ENCODE data around the gene HAUS8. TPM values are rescaled to one million over a fixed set of nuclear protein-coding genes. Genes with fewer than 3 reads are reported as not detected.
"Not testable (repeated sequence)": the region's sequence is repeated elsewhere in the genome, so short reads cannot be mapped to it uniquely, and the experiment has no call there.

Gene HAUS8
- total RNA-seq, 1 donor from 2014 or later: 9.9 TPM

- no peak for DNase-seq (ENCODE audit: low read depth)
- H3K27me3 ChIP-seq (ENCODE audit: control insufficient read depth, insufficient read depth, low read length): peaks cover 6% of the 10 kb centered on the region
- no peaks in the 10 kb centered on the region for H3K36me3 ChIP-seq (ENCODE audit: control insufficient read depth, insufficient read depth, low read length)
- H3K4me3 ChIP-seq (ENCODE audit: low read depth, low read length): no peak overlapping the region
- no peak for TF ChIP-seq CTCF (IDR thresholded peaks at IDR 0.05; ENCODE audit: insufficient read depth, low read length, poor library complexity, severe bottlenecking)
Measured at GRCh38 chr19:17020823-17021222, 54.4 kb downstream of the HAUS8 start.

- no peak for TF ChIP-seq CTCF (IDR thresholded peaks at IDR 0.05; ENCODE audit: insufficient read depth, low read length, poor library complexity, severe bottlenecking)
- no peak overlapping the region for H3K4me3 ChIP-seq (ENCODE audit: low read depth, low read length)
- H3K27me3 ChIP-seq (ENCODE audit: control insufficient read depth, insufficient read depth, low read length): peaks cover 2% of the 10 kb centered on the region
- no peaks in the 10 kb centered on the region for H3K36me3 ChIP-seq (ENCODE audit: control insufficient read depth, insufficient read depth, low read length)
- no peak for DNase-seq (ENCODE audit: low read depth)
Measured at GRCh38 chr19:17020385-17020784, 54.9 kb downstream of the HAUS8 start.

GRCh38 chr19:17014212-17014861 is 60.9 kb downstream of the HAUS8 start:
- DNase-seq (ENCODE audit: low read depth); H3K36me3 ChIP-seq (ENCODE audit: control insufficient read depth, insufficient read depth, low read length); H3K27me3 ChIP-seq (ENCODE audit: control insufficient read depth, insufficient read depth, low read length); H3K4me3 ChIP-seq (ENCODE audit: low read depth, low read length): not testable (repeated sequence)

GRCh38 chr19:17011485-17011884 is 63.8 kb downstream of the HAUS8 start:
- H3K27me3 ChIP-seq (ENCODE audit: control insufficient read depth, insufficient read depth, low read length): no peaks in the 10 kb centered on the region
- DNase-seq (ENCODE audit: low read depth): no peak
- no peaks in the 10 kb centered on the region for H3K36me3 ChIP-seq (ENCODE audit: control insufficient read depth, insufficient read depth, low read length)
- no peak overlapping the region for H3K4me3 ChIP-seq (ENCODE audit: low read depth, low read length)
- no peak for TF ChIP-seq CTCF (IDR thresholded peaks at IDR 0.05; ENCODE audit: insufficient read depth, low read length, poor library complexity, severe bottlenecking)

GRCh38 chr19:17006579-17006978 is 68.7 kb downstream of the HAUS8 start:
- Histone ChIP-seq H3K27me3 (ENCODE audit: control insufficient read depth, insufficient read depth, low read length) (no peaks in the 10 kb centered on the region), H3K4me3 (ENCODE audit: low read depth, low read length) (no peak overlapping the region), H3K36me3 (ENCODE audit: control insufficient read depth, insufficient read depth, low read length) (no peaks in the 10 kb centered on the region)
- DNase-seq (ENCODE audit: low read depth): no peak
- no peak for TF ChIP-seq CTCF (IDR thresholded peaks at IDR 0.05; ENCODE audit: insufficient read depth, low read length, poor library complexity, severe bottlenecking)

GRCh38 chr19:17005000-17005399 is 70.3 kb downstream of the HAUS8 start:
- Histone ChIP-seq H3K4me3 (ENCODE audit: low read depth, low read length) (no peak overlapping the region), H3K36me3 (ENCODE audit: control insufficient read depth, insufficient read depth, low read length) (no peaks in the 10 kb centered on the region), H3K27me3 (ENCODE audit: control insufficient read depth, insufficient read depth, low read length) (no peaks in the 10 kb centered on the region)
- no peak for DNase-seq (ENCODE audit: low read depth)
- no peak for TF ChIP-seq CTCF (IDR thresholded peaks at IDR 0.05; ENCODE audit: insufficient read depth, low read length, poor library complexity, severe bottlenecking)

All from kidney epithelial cell (primary cell).